AG20443 (cell line): ENCODE data around the gene SLC34A1.

Experiments
- DNase-seq: peaks from one replicate; pipeline ENCODE4 v3.0.0; 2012; ENCODE audit warnings: low spot score, mixed read lengths

SLC34A1 gene

GRCh38 chr5:177446200-177447065 is 62.2 kb downstream of the SLC34A1 start, which contains the start of gene PRR7:
Gene PRR7, plus strand, starts transcription at chr5:177446814. Its CDS starts 8,254 bp downstream, at chr5:177455068.
- DNase-seq = peak; percentile 94

- DNase-seq = peak; percentile 68
Observed at GRCh38 chr5:177447066-177447610, 62.9 kb downstream of the SLC34A1 start.

- peak; percentile 60 for DNase-seq
Observed at GRCh38 chr5:177447611-177448243, 63.5 kb downstream of the SLC34A1 start.
